ENCODE data around the gene PCDHGB5.

PCDHGB5 gene

DNA sequence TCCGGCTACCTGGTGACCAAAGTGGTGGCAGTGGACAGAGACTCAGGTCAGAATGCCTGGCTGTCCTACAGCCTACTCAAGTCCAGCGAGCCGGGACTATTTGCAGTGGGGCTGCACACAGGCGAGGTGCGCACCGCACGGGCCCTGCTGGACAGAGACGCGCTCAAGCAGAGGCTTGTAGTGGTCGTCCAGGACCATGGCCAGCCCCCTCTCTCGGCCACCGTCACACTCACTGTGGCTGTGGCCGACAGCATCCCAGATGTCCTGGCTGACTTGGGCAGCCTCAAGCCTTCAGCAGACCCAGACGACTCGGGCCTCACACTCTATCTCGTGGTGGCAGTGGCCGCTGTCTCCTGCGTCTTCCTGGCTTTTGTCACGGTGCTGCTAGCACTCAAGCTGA is 40.8 kb upstream of the PCDHGB5 start:
- no peak for DNase-seq (ENCODE audit: low read depth)

DNA sequence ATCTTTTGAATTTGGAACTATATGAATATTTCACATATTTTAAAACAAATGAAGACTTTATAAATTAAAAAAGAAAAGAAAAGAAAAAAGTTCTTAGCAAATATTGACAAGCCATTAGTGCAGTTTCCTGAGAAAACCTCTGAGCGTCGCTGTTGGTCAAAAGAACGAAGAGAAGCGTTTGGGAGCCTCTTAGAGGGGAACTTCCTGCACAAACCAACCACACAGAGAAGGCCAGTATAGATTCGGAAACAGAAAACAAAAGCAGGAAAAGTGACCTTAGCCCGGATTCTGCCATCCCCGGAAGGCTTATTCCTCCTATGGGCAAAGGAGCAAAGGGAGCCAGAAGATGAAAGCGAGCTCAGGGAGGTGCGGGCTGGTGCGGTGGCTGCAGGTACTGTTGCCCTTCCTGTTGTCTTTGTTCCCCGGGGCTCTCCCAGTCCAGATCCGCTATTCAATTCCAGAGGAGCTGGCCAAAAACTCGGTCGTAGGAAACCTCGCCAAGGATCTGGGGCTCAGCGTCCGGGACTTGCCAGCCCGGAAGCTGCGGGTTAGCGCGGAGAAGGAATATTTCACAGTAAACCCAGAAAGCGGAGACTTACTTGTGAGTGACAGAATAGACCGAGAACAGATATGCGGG is 37.8 kb upstream of the PCDHGB5 start, which contains the start of gene PCDHGB2:
TSS of gene PCDHGB2 (plus strand) at position 205 of the 637 bp plus-strand sequence. CDS start at position 347, 142 bp downstream.
- peak within 1 kb of the TSS; percentile 52 for H3K4me3 ChIP-seq (ENCODE audit: low read length)
- TF ChIP-seq, protein P1, sequence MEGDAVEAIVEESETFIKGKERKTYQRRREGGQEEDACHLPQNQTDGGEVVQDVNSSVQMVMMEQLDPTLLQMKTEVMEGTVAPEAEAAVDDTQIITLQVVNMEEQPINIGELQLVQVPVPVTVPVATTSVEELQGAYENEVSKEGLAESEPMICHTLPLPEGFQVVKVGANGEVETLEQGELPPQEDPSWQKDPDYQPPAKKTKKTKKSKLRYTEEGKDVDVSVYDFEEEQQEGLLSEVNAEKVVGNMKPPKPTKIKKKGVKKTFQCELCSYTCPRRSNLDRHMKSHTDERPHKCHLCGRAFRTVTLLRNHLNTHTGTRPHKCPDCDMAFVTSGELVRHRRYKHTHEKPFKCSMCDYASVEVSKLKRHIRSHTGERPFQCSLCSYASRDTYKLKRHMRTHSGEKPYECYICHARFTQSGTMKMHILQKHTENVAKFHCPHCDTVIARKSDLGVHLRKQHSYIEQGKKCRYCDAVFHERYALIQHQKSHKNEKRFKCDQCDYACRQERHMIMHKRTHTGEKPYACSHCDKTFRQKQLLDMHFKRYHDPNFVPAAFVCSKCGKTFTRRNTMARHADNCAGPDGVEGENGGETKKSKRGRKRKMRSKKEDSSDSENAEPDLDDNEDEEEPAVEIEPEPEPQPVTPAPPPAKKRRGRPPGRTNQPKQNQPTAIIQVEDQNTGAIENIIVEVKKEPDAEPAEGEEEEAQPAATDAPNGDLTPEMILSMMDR (conservative IDR thresholded peaks at IDR 0.05; ENCODE audit: low read length), result peak; percentile 59
- peak; percentile 55 for DNase-seq (ENCODE audit: low read depth)

More for the DNA sequence above, 40.8 kb upstream of the PCDHGB5 start:
- H3K4me3 ChIP-seq (ENCODE audit: low read length), result no peak overlapping the region
- TF ChIP-seq, protein P1 (conservative IDR thresholded peaks at IDR 0.05; ENCODE audit: low read length), result no peak

DNA sequence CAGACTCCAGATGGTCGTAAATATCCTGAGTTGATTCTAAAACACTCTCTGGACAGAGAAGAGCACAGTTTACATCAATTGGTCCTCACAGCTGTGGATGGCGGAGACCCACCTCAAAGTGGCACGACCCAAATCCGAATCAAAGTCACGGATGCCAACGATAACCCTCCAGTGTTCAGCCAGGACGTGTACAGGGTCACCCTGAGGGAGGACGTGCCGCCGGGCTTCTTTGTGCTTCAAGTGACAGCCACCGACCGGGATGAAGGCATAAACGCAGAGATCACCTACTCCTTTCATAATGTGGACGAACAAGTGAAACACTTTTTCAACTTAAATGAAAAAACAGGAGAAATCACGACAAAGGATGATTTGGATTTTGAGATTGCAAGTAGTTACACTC is 37.1 kb upstream of the PCDHGB5 start:
- no peak for DNase-seq (ENCODE audit: low read depth)
- H3K4me3 ChIP-seq (ENCODE audit: low read length), result no peak overlapping the region
- TF ChIP-seq, protein P1 (conservative IDR thresholded peaks at IDR 0.05; ENCODE audit: low read length), result no peak

DNA sequence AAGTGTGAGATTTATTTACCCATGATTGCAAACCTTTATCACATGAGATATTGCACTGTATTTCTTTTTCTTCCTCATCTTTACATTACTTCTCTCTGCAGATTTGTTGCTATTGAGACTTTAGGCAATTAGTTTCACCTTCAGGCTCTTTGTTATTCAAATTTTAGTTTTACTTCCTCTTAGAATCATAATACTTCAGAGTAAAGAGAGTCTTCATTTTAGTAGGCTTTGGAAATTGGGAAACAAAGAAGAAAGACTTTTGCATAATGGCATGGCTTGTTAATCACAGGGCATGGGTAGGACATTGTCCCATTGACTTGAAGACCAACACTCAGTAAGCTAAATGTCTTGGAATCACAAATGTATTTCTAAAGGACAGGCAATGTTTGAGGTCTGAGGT is 35.0 kb upstream of the PCDHGB5 start:
- no peak for DNase-seq (ENCODE audit: low read depth)
- TF ChIP-seq, protein P1 (conservative IDR thresholded peaks at IDR 0.05; ENCODE audit: low read length), result no peak
- H3K4me3 ChIP-seq (ENCODE audit: low read length), result no peak overlapping the region

DNA sequence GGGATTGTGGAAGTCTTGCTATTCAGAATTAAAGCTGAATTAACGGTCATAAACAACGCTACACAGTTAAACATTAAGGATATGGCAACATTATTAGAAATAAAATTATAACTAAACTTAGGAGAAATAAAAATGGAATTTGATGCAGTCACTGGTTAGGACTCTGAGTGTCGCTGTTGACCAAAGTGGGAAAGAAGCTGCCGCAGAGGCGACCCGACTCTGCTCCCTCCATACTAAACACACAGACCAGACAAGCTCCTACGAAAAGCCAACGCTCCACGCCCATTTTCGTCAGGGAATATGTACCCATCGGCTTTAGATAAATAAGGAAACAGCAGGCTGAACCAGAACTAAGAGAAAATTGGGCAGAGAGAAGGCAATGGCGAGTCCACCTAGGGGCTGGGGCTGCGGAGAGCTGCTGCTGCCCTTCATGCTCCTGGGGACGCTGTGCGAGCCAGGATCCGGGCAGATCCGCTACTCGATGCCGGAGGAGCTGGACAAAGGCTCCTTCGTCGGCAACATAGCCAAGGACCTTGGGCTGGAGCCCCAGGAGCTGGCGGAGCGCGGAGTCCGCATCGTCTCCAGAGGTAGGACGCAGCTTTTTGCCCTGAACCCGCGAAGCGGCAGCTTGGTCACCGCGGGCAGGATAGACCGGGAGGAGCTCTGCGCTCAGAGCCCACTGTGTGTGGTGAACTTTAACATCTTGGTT is 33.6 kb upstream of the PCDHGB5 start, which contains the start of gene PCDHGA5:
TSS of gene PCDHGA5 (plus strand) at position 211 of the 709 bp plus-strand sequence. CDS start at position 380, 169 bp downstream.
- peak; percentile 26 for DNase-seq (ENCODE audit: low read depth)
- H3K4me3 ChIP-seq (ENCODE audit: low read length), result peak within 1 kb of the TSS; percentile 39
- TF ChIP-seq, protein P1 (conservative IDR thresholded peaks at IDR 0.05; ENCODE audit: low read length), result peak; percentile 36

DNA sequence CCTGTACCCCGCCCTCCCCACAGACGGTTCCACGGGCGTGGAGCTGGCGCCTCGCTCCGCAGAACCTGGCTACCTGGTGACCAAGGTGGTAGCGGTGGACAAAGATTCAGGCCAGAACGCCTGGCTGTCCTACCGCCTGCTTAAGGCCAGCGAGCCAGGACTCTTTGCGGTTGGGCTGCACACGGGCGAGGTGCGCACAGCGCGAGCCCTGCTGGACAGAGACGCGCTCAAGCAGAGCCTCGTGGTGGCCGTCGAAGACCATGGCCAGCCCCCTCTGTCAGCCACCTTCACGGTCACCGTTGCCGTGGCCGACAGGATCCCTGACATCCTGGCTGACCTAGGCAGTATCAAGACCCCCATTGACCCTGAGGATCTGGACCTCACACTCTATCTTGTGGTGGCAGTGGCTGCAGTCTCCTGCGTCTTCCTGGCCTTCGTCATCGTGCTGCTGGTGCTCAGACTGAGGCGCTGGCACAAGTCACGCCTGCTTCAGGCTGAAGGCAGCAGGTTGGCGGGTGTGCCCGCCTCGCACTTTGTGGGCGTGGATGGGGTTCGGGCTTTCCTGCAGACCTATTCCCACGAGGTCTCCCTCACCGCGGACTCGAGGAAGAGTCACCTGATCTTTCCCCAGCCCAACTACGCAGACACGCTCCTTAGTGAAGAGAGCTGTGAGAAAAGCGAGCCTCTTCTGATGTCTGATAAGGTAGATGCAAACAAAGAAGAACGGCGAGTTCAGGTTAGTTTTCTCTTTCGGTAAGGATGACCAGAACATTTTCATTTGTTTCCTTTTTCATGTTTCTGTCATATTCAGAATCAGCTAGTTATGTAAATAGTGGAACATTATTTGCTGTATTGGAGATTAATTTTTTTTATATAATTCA is 31.5 kb upstream of the PCDHGB5 start:
- no peak for DNase-seq (ENCODE audit: low read depth)
- TF ChIP-seq, protein P1 (conservative IDR thresholded peaks at IDR 0.05; ENCODE audit: low read length), result no peak
- no peak overlapping the region for H3K4me3 ChIP-seq (ENCODE audit: low read length)

Data from AG10803 (cell line).